ENCODE measurements around the gene CCDC159.
A peak's percentile ranks its signal among the peaks of the same experiment; 100 is the strongest.
"Not testable (repeated sequence)": the region's sequence is repeated elsewhere in the genome, so short reads cannot be mapped to it uniquely, and the experiment has no call there.

Gene CCDC159, protein sequence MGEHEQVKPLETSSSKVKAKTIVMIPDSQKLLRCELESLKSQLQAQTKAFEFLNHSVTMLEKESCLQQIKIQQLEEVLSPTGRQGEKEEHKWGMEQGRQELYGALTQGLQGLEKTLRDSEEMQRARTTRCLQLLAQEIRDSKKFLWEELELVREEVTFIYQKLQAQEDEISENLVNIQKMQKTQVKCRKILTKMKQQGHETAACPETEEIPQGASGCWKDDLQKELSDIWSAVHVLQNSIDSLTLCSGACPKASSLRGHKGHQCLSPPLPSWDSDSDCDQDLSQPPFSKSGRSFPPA

DNA sequence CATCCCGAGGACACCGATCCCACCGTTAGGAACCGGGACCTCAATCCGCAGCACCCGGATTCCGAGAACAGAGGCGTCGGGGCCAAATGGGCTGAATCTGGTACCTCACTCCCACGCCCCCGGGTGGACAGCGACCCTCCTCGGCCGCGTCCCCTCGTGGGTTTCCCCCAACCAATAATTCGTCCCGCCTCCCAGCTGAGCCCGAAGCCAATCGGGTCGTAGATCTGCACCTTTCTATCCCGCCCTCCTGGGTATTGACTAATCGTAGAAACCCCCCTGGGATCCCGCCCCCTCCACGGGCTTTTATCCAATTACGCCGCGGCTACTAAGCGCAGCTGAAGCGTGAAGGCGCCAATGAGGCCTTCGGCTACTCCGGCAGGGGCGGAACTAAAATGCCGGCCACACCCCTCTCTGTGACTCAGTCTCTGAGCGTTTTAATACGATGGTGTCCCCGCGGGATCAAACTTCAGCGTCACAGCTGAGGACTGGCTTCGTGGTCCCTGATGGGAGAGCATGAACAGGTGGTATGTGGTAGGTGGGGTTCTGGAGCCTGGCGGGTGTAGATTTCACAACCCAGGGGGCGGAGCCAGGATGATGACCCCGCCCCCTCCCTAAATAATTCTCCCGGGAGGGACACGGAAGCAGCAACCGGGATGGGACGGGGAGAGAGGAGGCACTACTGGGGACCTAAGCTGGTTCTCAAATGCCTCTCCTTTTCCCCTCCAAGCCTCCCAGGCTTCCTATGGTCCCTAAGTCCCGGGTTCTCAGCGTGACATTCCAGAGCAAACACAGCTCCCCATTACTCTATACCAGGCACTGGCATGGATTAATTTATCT lies at the start of gene CCDC159, which contains the start of gene TMEM205:
Gene CCDC159 (plus strand): TSS at position 416 of the 837 bp plus-strand sequence. CDS start 88 bp downstream, at position 504.
Gene TMEM205 (minus strand): TSS at position 165 of the 837 bp plus-strand sequence. CDS start 649 bp downstream, outside the sequence.
- FAIRE-seq: peak; percentile 100

DNA sequence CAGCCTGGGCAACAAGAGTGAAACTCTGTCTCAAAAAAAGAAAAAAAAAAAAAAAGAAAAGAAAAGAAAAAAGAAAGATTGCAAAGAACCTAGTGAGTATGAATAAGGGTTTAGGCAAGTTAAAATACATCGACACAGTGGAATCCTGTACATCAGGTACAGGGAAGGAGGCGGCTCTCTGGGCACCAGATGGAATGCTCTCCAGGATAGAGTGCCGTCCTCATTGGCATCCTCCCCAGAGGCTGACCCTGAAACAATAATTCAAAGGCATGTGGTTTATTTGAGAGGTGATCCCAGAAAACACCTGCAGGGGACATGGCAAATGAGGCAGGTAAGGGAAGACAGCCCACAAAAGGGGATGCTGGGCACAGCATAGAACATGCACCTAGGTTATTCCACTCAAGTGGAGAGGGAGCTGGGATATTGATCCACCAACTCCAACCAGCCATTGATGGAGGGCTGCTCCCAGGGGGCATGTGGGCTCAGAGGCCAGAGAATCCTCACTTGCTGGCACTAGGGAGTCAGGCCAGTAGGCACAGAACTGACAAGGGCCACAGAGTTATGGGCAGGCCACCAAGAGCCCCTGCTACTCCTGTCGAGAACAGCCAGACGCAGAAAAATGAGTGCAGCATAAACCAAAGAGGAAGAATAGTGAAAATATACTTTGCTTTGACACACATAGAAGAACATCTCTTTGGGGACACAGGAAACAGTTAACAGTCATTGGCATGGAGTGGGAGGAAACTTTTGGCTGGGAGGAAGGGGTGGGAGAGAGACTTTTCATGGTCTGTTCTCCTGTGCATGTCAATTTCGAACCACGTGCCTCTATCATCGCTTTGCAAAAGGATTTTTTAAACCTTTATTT lies 46.1 kb upstream of the CCDC159 start:
- FAIRE-seq: no peak

DNA sequence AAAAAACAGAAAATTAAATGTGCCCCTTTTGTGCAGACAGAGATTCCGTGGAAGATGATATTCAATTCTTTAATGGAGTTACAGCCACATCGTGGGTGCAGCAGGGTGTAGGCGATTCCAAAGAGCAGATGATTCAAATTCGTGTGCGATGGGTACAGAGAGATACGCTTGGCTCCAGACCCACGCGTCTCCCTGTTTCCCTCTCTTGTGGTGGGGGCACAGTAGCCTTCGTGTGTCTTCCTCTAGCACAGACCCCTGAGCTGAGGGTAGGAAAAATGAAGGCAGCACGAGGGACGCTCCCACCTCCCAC lies 45.6 kb upstream of the CCDC159 start:
- FAIRE-seq: no peak

DNA sequence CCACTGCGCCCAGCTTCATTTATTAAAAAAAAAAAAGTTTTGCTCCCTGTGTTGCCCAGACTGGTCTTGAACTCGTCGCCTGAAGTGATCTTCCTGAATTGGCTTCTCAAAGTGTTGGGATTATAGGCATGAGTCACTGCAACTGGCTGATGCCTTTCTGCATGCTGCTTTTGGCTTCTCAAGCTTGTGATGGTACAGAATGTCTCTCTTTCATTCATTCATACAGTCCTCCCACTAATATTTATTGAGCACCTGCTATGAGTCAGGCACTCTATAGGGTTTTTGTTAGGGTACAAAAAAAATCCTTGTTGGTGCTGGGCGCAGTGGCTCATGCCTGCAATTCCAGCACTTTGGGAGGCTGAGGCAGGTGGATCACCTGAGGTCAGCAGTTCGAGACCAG lies 41.4 kb upstream of the CCDC159 start:
- FAIRE-seq: no peak

DNA sequence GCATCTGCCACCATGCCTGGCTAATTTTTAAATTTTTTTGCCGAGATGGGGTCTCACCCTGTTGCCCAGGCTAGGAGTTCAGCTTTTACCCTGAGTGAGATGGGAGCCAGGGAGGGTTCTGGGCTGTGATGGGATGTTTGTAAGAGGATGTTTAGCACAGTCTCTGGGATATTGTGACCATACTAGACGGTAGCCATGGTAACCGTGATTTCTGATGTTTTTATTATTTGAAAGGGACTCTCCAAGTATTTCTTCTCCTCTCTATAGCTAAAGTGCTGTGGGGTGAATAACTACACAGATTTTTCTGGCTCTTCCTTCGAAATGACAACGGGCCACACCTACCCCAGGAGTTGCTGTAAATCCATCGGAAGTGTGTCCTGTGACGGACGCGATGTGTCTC lies 40.0 kb upstream of the CCDC159 start:
- FAIRE-seq: no peak

DNA sequence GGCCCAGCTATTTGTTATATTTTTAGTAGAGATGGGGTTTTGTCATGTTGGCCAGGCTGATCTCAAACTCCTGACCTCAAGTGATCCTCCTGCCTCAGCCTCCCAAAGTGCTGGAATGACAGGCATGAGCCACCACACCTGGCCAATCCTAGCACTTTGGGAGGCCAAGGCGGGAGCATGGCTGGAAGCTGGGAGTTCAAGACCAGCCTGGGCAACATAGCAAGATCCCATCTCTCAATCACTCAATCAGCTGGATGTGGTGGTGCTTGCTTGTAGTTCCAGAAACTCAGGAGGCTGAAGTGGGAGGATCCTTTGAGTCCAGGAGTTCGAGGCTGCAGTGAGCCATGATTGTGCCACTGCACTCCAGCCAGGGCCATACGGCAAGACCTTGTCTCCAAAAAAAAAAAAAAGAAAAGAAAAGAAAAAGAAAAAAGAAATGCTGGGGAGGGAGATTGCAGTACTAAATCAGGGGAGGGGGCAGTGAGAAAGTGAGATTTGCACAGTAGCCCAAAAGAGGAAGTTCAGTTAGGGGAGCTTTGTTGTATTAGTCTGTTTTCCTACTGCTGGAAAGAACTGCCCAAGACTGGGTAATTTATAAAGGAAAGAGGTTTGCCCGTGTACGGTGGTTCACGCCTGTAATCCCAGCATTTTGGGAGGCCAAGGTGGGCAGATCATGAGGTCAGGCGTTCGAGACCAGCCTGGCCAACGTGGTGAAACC lies 25.9 kb upstream of the CCDC159 start:
- not testable (repeated sequence) for FAIRE-seq

DNA sequence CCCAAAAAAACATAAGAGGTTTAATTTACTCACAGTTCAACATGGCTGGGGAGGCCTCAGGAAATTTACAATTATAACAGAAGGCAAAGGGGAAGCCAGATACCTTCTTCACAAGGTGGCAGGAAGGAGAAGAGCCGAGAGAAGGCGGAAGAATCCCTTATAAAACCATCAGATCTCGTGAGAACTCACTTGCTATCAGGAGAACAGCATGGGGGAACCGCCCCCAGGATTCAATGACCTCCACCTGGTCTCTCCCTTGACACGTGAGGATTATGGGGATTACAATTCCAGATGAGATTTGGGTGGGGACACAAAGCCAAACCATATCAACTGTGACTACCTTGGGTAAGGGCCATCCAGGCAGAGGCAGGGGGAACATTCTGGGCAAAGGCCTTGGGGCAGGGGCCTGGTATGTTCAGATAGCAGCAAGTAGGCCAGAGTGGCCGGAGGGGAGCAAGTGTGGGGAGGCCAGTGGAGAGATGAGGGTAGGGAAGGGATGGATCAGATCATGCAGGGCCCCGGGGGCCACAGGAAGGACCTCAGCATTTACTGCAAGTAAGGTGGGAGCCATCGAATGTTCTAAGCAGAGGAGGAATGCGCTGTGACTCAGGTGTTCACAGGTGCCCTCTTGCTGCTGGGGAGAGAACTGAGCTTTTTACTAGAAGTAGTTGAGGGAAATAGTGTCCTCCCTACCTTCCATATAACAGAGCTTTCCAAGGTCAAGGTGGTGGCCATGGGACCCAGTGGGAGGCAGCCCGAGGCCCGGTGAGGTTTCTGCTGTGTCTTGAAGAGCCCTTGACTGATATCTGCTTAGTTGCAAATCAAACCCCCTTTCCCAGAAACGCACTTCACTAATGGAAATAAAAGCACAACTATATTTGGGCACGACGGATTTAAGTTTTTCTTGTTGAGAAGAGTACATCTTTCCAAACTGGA lies 24.9 kb upstream of the CCDC159 start:
- FAIRE-seq: no peak

DNA sequence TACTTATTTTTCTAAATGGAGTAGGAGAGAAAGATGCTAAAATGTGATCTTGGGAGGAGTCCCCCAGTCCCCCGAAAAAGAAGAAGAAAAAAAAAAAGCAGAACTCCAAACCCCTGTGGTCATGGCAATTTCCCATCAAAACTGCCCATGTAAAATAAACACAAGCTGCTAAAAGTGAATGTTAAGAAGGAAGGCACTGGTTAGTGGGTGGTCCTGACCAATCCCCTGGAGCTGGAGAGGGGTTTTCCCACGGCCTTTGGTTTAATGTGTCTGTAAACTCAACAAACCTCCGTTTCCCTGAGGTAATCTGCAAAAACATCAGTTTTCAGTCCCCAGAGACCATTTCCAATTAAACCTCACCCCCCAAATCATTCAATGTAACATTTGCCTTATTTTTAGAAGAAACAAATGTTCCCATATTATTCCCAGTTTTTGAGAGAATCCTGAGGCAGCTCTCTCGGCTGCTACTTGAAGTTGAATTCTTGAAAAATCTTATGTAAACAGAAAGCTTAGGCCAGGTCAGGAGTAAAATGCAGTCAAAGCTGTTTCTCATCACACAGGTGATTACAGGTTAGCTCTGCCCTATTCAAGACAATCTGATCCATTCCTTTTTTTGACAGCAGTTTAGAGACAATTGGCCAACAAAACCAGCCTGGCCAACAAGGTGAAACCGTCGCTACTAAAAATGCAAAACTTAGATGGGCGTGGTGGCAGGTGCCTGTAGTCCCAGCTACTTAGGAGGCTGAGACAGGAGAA lies 23.9 kb upstream of the CCDC159 start:
- no peak for FAIRE-seq

DNA sequence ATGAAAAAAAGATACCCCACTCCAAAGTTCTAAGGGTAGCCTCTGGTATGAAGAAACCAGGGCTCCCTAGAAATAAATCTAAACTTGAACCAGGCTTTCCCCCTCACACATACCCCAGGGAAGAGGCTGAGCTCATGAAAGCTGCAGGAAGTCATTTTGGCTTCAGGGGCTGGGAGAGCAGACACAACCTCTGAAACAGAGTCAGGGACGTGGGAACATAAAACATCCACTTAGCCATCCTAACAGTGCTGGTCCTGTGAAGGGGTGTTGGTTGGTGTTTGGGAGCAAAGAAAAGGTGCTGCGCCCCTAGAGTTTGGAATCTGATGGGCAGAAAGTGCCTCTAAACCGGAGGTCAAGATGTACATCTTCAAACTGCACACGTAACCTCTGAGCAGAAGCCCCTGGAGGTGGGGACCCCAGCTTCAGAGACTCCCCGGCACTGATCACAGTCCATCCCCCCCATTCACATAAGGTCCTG lies 22.7 kb upstream of the CCDC159 start:
- FAIRE-seq: no peak

DNA sequence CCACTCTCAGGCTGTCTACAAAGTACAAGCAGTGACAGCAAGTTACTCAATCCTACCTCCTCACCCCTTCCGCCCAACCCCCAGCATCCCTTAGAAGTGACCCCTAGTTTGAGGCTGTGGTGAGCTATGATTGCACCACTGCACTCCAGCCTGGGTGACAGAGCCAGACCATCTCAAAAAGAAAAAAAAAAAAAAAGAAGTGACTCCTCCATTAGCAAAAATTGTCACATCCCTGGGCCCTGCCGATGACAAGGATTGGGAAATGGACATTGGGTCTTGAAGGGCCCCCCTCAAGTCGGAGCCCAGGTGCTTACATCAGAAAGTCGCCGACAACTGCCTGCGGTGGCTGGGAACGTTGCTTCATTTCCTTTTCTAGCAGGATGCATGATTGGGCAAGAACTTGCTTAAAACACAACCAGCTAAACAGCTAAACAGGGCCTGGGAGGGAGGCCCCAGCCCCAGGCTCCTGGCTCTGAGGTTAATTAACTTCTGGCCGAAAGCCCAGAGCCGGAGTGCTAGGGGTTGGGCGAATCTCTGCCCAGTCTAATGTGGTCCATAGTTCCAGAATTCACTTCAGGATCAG lies 22.1 kb upstream of the CCDC159 start:
- FAIRE-seq: no peak

DNA sequence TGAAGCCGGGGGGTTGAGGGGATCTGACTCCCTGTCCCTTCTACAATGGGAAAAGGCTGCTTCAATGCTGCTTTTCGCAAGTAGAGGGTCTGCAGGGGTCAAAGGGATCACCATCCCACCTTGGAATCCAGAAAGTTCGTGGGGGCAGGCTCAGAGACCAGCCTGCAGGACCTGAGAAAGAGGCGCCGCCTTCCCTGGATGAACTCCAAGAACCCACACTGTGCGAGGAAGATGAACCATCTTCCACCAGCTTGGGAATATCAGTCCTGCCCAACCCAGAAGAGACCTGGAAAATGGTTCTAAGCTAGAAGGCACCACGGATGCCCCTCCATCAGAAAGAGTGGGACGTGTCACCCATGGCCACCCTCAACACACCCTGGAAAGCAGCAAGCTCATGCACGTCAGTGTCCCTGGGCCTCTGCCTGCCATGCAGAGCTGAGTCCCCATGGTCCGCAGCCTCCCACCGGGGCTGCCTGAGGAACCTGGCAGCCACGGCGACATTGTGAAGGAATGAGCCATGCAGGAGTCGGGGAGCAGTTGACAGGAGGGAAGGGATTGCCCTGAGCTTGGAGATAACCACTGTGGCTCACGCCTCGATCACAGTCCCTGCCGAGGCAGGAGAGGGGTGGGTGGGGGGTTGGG lies 21.4 kb upstream of the CCDC159 start:
- no peak for FAIRE-seq

DNA sequence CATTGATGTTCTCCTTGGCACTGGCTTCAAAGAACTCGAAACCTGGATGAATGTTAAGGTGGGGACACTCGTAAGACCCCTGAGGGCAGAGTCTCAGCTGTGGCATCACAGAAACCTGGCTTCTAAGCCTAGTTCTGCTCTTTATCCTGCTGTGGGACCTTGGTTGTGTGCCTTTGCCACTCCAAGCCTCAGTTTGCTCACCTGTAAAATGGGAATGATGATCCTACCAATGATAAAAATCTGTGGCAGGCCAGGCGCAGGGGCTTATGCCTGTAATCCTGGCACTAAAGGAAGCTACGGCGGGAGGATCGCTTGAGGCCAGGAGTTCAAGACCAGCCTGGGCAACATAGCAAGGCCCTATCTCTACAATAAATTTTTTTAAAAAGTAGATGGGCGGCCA lies 20.8 kb upstream of the CCDC159 start:
- no peak for FAIRE-seq

DNA sequence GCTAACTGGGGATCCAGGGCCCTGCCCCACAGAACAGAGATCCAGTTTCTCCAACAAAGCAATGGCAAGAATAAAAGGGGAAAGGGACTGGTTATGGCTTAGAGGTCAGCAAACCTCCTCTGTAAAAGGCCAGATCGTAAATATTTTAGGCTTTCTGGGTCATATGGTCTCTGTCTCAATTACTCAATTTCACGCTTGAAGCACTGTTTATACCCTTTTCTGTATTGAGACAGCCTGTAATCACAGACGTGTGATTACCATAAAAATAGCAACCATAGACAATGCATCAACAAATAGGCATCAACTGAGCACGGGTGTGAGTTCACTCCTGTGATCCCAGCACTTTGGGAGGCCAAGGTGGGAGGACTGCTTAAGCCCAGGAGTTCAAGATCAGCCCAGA lies 16.2 kb upstream of the CCDC159 start:
- no peak for FAIRE-seq

DNA sequence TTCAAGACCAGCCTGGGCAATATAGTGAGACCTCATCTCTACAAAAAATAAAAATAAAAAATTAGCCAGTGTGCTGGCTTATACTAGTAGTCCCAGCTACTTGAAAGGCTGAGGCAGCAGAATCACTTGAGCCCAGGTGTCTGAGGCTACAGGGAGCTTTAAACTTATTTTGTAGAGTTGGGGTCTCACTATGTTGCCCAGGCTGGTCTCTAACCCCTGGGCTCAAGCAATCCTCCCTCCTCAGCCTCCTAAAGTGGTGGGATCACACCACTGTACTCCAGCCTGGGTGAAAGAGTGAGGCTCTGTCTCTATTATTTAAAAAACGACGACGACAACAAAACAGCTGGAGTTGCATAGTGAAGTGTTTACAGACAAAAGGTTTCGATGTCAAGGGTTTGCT lies 14.8 kb upstream of the CCDC159 start:
- FAIRE-seq: no peak

DNA sequence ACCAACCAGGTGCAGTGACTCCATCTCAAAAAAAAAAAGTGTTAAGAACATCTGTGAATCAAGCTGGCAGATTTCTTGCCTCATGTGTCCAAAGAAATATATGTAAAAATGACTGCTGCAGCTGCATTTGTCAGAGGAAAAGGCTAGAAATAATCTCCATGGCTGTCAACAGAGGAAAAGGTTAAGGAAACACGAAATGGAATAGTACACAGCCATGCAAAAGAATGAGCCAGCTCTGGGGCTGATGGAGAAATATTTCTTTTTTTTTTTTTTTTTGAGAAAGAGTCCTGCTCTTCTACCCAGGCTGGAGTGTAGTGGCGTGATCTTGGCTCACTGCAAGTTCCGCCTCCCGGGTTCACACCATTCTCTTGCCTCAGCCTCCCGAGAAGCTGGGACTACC lies 13.5 kb upstream of the CCDC159 start:
- FAIRE-seq: no peak

DNA sequence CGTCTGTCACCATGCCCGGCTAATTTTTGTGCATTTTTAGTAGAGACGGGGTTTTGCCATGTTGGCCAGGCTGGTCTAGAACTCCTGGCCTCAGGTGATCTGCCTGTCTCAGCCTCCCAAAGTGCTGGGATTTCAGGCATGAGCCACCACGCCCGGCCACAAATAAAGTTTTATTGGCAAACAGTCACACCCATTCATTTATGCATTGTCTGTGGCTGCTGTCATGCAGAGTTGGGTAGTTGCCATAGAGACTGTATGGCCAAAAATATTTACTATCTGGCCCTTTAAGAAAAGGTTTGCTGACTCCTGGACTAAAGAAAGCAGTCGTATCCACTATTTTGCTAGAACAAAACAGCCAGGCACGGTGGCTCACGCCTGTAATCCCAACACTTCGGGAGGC lies 12.5 kb upstream of the CCDC159 start:
- FAIRE-seq: not testable (repeated sequence)

DNA sequence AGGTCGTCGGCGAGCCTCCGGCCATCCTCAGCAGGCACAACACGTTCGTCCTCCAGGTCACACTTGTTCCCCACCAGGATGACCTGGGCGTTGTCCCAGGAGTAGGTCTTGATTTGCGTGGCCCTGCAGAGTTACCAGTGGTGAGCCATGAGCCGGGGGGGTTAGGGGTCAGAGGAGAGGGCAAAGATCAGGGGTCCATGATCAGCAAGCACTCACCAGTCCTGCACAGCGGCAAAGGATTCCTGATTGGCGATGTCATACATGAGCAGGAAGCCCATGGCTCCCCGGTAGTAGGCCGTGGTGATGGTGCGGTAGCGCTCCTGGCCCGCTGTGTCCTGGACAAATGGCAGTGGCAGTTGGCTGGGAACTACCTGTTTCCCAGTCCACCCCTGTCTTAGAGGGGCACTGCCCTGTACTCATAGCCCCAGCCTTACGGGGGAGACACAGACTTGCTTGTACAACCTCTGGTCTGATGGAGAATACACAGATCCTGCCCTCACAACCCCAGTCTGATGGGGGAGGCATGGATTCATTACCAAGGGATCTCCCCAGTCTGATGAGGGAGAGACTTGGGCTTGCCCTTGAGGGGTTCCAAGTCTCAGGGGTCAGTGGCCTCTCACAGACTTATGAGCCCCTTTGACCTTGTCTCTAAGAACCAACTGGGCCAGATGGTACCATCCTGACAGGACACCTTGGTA lies 10.7 kb upstream of the CCDC159 start:
- FAIRE-seq: no peak

DNA sequence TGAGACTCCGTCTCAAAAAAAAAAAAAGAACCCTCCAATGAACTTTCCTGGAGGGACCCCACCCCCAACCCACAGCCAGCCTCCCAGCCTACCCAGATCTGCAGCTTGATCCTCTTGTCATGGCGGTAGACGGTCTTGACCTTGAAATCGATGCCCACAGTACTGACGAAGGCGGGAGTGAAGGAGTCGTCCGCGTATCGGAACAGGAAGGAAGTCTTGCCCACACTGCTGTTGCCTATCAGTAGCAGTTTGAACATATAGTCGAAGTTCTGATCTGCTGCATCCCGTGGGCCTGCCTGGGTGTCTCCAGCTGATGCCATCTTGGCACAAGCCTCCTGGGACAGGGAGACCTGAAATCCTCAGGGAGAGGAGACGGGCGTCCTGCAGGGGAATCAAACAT lies 9.2 kb upstream of the CCDC159 start:
- no peak for FAIRE-seq

DNA sequence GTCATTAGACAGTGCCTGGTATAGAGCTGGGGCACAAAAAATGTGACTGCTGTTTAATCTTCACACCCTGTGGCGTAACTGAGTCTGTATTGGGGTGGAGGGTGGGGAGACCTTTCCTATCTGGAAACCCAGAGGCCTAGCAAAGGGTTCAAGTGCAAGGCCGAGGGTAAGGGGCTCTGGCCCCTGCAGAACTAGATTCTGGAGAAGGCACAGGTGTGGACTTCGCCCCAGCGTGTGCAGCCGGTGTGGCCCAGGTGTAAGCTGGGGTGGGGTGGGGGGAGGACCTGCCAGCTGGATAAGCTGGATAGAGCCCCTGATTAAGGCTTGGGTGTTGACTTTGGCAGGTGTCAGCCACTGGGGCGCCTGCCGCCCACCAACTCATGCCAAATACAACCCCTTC lies 8.2 kb upstream of the CCDC159 start:
- no peak for FAIRE-seq

Measured in G401.6 (cell line).